MCF 10A (cell line): ENCODE measurements around the gene RAB1A. TPM values are rescaled to one million over a fixed set of nuclear protein-coding genes. Genes with fewer than 3 reads are reported as not detected.
"Not testable (repeated sequence)": the region's sequence is repeated elsewhere in the genome, so short reads cannot be mapped to it uniquely, and the experiment has no call there.

ENCODE experiments used
- BruUV-seq: library from RNA; stranded (reverse); fragments of 400-500 nt; replicated peaks from 2 replicates; lab custom pipeline; 2021; lab: Mats Ljungman, UMichigan
- CTCF ChIA-PET: fragments of 300-600 bp; sonication (Branson Sonifier 250); formaldehyde crosslinking; extraction: SDS; loops from one replicate; lab custom pipeline; 2021; ENCODE audit warnings: antibody characterized with exemption, inconsistent platforms; lab: Yijun Ruan, JAX
- POLR2A ChIA-PET: fragments of 300-600, 350-650 bp; sonication (Branson Sonifier 250); formaldehyde crosslinking; extraction: SDS; loops from one replicate; lab custom pipeline; 2020; ENCODE audit warnings: antibody characterized with exemption, inconsistent platforms; lab: Yijun Ruan, JAX
- DNase-seq: peaks from one replicate; pipeline ENCODE4 v3.0.0-alpha.2; 2018; ENCODE audit not compliant: unreplicated experiment
- H3K27ac Mint-ChIP-seq: one replicate; pipeline ENCODE4 v1.8.0; 2022; ENCODE audit warnings: mild to moderate bottlenecking, low read depth, mixed read lengths; ENCODE audit not compliant: unreplicated experiment
- H3K27me3 Mint-ChIP-seq: one replicate; pipeline ENCODE4 v1.8.0; 2022; ENCODE audit warnings: mixed read lengths; ENCODE audit not compliant: insufficient read depth, unreplicated experiment
- H3K36me3 Mint-ChIP-seq: one replicate; pipeline ENCODE4 v1.8.0; 2022; ENCODE audit warnings: mild to moderate bottlenecking, moderate library complexity, mixed read lengths; ENCODE audit not compliant: insufficient read depth, unreplicated experiment
- H3K4me1 Mint-ChIP-seq: one replicate; pipeline ENCODE4 v1.8.0; 2022; ENCODE audit warnings: mixed read lengths; ENCODE audit not compliant: insufficient read depth, unreplicated experiment
- H3K4me3 Mint-ChIP-seq: one replicate; pipeline ENCODE4 v1.8.0; 2022; ENCODE audit warnings: mild to moderate bottlenecking, moderate library complexity, mixed read lengths; ENCODE audit not compliant: unreplicated experiment
- H3K9me3 Mint-ChIP-seq: one replicate; pipeline ENCODE4 v1.8.0; 2022; ENCODE audit warnings: mixed read lengths; ENCODE audit not compliant: unreplicated experiment
- CTCF ChIP-seq: fragments of 200-600 bp; IDR thresholded peaks from one replicate; pipeline ENCODE4 v1.8.0; 2022; ENCODE audit warnings: antibody characterized with exemption, mild to moderate bottlenecking; ENCODE audit not compliant: unreplicated experiment
- intact Hi-C: fragments of 100-400 bp; cut with micrococcal nuclease; formaldehyde crosslinking; loops from 2 replicates; pipeline ENCODE4 v1.14.1; 2022
- total RNA-seq: library from RNA; stranded (reverse); gene quantifications from 2 replicates; pipeline ENCODE4 v1.2.3, GENCODE V29; 2022

RAB1A gene
- total RNA-seq, 1 experiment from 2014 or later: 131 TPM

DNA sequence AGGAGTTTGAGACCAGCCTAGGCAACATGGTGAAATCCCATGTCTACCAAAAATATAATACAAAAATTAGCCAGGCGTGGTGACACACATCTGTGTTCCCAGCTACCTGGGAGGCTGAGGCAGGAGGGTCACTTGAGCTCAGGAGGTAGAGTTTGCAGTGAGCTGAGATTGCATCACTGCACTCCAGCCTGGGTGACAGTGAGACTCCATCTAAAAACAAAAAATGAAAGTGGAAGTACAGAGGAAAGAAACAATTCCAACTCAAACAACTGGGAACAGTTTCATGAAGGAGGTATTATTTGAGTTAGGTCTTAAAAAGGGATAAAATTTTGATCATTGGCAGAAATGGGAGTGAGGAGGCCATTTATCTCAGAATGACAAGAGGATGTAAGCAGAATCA is 6.3 kb upstream of the RAB1A start:
- no peak overlapping the region for H3K4me3 Mint-ChIP-seq
- BruUV-seq: no TSS peak
- POLR2A ChIA-PET: no interaction called here
- no peaks in the 10 kb centered on the region for H3K36me3 Mint-ChIP-seq
- peaks cover 6% of the 10 kb centered on the region for H3K4me1 Mint-ChIP-seq
- CTCF ChIA-PET: interaction anchor here (0.7 kb wide), 1 partner anchor 72 kb away, joined by 3 read pairs; no protein-coding TSS in a partner anchor
- intact Hi-C loops: no loop called here
- H3K27ac Mint-ChIP-seq: peak overlapping the region; percentile 3
- TF ChIP-seq CTCF: no peak
- no peaks in the 10 kb centered on the region for H3K27me3 Mint-ChIP-seq
- no peaks in the 10 kb centered on the region for H3K9me3 Mint-ChIP-seq
- no peak for DNase-seq

- Mint-ChIP-seq H3K36me3 (peaks cover 9% of the 10 kb centered on the region), H3K4me3 (no peak overlapping the region), H3K27ac (no peak overlapping the region), H3K4me1 (peaks cover 6% of the 10 kb centered on the region), H3K27me3 (no peaks in the 10 kb centered on the region), H3K9me3 (no peaks in the 10 kb centered on the region)
- ChIA-PET POLR2A (interaction anchor here (1.2 to 1.3 kb wide), 2 partner anchors 14 to 93 kb away, joined by 4 to 7 read pairs; partner anchors contain the start of gene ACTR2), CTCF (interaction anchor here (0.8 to 1.2 kb wide), 2 partner anchors 12 to 35 kb away, joined by 3 to 4 read pairs; no protein-coding TSS in a partner anchor)
- TF ChIP-seq CTCF: no peak
- no TSS peak for BruUV-seq
- no peak for DNase-seq
- intact Hi-C loops: no loop called here
Measured at GRCh38 chr2:65134158-65134557, 4.3 kb upstream of the RAB1A start.

DNA sequence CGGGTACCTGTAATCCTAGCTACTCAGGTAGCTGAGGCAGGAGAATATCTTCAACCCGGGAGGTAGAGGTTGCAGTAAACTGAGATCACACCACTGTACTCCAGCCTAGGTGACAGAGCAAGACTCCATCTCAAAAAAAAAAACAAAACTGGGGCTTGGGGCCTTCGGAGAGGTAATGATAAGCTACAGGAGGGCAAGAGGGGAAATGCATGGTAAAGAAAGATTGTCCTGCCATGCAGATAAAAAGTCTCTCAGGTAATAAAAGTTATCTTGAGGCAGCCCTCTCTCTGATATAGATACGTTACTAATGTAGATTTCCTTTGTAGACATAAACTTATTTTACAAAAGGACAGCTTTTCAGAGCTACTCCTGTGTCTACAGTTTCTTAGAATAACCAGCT is 3.7 kb upstream of the RAB1A start:
- no peak overlapping the region for H3K27ac Mint-ChIP-seq
- no peak for TF ChIP-seq CTCF
- H3K36me3 Mint-ChIP-seq: peaks cover 10% of the 10 kb centered on the region
- BruUV-seq: no TSS peak
- peaks cover 6% of the 10 kb centered on the region for H3K4me1 Mint-ChIP-seq
- H3K9me3 Mint-ChIP-seq: no peaks in the 10 kb centered on the region
- H3K4me3 Mint-ChIP-seq: no peak overlapping the region
- no peak for DNase-seq
- ChIA-PET CTCF (interaction anchor here (0.6 to 1.2 kb wide), 7 partner anchors 11 to 442 kb away, joined by 3 to 5 read pairs (median 4); no protein-coding TSS in a partner anchor), POLR2A (interaction anchor here (0.9 to 1.4 kb wide), 4 partner anchors 14 to 91 kb away, joined by 3 to 4 read pairs (median 4); no protein-coding TSS in a partner anchor)
- no peaks in the 10 kb centered on the region for H3K27me3 Mint-ChIP-seq
- intact Hi-C loops: no loop called here

DNA sequence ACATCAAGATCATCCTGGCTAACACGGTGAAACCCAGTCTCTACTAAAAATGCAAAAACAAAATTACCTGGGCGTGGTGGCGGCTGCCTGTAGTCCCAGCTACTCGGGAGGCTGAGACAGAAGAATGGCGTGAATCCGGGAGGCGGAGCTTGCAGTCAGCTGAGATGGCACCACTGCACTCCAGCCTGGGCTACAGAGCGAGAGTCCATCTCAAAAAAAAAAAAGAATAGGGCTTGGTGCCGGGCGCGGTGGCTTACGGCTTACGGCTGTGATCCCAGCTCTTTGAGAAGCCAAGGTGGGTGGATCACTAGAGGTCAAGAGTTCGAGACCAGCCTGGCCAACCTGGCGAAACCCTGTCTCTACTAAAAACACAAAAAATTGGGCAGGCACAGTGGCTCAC is 3.0 kb upstream of the RAB1A start:
- DNase-seq, H3K9me3 Mint-ChIP-seq, H3K27ac Mint-ChIP-seq, BruUV-seq, H3K4me1 Mint-ChIP-seq, H3K4me3 Mint-ChIP-seq, intact Hi-C loops, H3K27me3 Mint-ChIP-seq: not testable (repeated sequence)
- peaks cover 17% of the 10 kb centered on the region for H3K36me3 Mint-ChIP-seq
- CTCF ChIA-PET: interaction anchor here (0.6 to 1.0 kb wide), 6 partner anchors 8 to 494 kb away, joined by 3 to 6 read pairs (median 4); no protein-coding TSS in a partner anchor
- POLR2A ChIA-PET: interaction anchor here (0.9 to 1.4 kb wide), 3 partner anchors 60 to 92 kb away, joined by 3 to 4 read pairs (median 3); no protein-coding TSS in a partner anchor
